ENCODE results near the gene KRT85.

KRT85 gene

GRCh38 chr12:52351196-52352059 is 15.9 kb downstream of the KRT85 start:
- TF ChIP-seq CTCF (conservative IDR thresholded peaks at IDR 0.05; ENCODE audit: control insufficient read depth, insufficient read depth, low read depth, low read length): no peak
- DNase-seq (ENCODE audit: low read depth): no peak
- no peak overlapping the region for H3K4me3 ChIP-seq (ENCODE audit: control insufficient read depth, low read depth, low read length)

GRCh38 chr12:52350786-52351185 is 16.5 kb downstream of the KRT85 start:
- H3K4me3 ChIP-seq (ENCODE audit: control insufficient read depth, low read depth, low read length): no peak overlapping the region
- TF ChIP-seq CTCF (conservative IDR thresholded peaks at IDR 0.05; ENCODE audit: control insufficient read depth, insufficient read depth, low read depth, low read length): no peak
- DNase-seq (ENCODE audit: low read depth): no peak

GRCh38 chr12:52350021-52350620 is 17.2 kb downstream of the KRT85 start:
- no peak for TF ChIP-seq CTCF (conservative IDR thresholded peaks at IDR 0.05; ENCODE audit: control insufficient read depth, insufficient read depth, low read depth, low read length)
- no peak overlapping the region for H3K4me3 ChIP-seq (ENCODE audit: control insufficient read depth, low read depth, low read length)
- no peak for DNase-seq (ENCODE audit: low read depth)

GRCh38 chr12:52349196-52349595 is 18.1 kb downstream of the KRT85 start:
- no peak for TF ChIP-seq CTCF (conservative IDR thresholded peaks at IDR 0.05; ENCODE audit: control insufficient read depth, insufficient read depth, low read depth, low read length)
- H3K4me3 ChIP-seq (ENCODE audit: control insufficient read depth, low read depth, low read length): no peak overlapping the region
- DNase-seq (ENCODE audit: low read depth): peak; percentile 20

DNA sequence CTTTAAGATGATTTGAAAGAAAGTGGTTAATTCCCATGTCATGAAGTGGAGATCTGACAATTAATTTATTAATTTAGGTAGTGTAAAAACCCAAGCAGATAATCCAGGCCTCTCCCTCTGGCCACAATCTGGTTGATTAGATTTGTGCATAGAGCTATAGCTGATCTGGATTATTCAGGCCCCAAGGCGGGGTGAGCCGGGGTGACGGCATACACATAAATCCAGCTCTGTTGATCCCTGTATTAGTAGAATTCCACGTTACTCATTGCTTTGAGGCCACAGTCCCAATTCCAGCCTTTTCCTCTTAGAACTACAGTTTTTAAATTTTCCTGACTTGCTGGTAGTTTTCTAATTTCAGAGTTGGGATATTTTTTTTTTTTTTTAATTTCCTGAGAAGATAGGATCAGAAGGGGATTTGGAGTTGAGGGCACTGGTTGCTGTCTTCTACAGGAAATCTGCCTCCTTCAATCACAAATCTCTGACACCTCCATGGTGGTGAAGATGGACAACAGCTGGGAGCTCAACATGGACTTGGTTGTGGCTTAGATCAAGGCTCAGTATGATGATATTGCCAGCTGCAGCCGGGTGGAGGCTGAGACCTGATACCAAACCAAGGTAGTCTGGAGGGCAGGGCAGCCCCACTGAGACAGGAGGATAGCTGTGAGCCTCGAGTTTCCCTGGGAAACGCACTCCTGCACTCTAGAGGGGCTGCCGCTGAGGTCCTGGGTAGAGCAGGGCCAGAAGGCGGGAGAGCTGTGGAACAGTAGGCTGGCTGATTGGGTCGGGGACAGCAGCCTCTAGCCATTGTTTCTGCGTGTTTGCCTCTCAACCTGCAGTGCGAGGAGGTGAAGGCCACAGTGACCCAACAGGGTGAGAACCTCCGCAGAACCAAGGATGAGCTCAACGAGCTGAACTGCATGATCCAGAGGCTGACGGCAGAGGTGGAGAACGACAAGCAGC is 19.4 kb downstream of the KRT85 start:
- H3K4me3 ChIP-seq (ENCODE audit: control insufficient read depth, low read depth, low read length): no peak overlapping the region
- DNase-seq (ENCODE audit: low read depth): no peak
- TF ChIP-seq CTCF (conservative IDR thresholded peaks at IDR 0.05; ENCODE audit: control insufficient read depth, insufficient read depth, low read depth, low read length): no peak

DNA sequence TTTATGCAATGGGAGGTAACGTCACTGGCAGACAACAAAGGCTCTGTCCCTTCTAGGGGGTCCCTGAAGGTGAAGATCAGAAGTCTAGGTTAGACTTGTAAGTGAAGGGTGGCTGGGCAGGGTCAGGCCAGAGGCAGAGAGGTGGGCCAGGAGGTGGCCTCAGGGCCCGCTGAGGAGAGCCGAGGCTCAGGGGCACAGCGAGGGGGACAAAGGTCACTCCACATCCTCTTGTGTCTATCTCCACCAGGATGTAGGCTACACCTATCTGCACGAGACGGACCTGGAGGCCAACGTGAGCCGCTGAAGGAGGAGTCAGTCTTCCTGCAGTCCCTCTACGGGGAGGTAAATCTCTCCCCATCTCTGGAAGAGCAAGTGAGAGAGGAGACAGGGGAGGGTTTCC is 20.3 kb downstream of the KRT85 start:
- DNase-seq (ENCODE audit: low read depth): no peak
- no peak for TF ChIP-seq CTCF (conservative IDR thresholded peaks at IDR 0.05; ENCODE audit: control insufficient read depth, insufficient read depth, low read depth, low read length)
- H3K4me3 ChIP-seq (ENCODE audit: control insufficient read depth, low read depth, low read length): no peak overlapping the region
